GM21447 (cell line): ENCODE results near the gene ETNK1.

Source experiments
- ATAC-seq: cut with Tn5 transposase; IDR thresholded peaks from one replicate; pipeline ENCODE4 v1.9.1; 2021; ENCODE audit not compliant: unreplicated experiment

The ETNK1 gene

DNA sequence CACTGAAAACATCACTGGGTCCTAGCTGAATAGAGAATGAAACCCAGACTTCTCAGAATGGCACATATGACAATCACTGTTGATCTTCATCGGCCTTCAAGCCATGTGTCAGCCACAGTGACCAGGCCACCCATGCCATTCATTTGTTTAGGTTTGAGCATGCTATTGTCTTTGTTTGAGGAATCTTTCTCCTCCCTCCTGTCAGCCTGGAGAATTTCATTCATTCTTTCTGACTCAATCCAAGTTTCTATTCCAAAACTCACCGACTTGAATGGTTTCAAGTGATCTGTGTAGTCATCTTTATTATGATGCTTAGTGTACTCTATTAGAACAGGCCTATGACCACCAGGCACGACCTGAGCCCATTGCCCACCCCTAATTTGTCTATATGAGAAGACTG, 106.3 kb downstream of the ETNK1 start:
- no peak for ATAC-seq

DNA sequence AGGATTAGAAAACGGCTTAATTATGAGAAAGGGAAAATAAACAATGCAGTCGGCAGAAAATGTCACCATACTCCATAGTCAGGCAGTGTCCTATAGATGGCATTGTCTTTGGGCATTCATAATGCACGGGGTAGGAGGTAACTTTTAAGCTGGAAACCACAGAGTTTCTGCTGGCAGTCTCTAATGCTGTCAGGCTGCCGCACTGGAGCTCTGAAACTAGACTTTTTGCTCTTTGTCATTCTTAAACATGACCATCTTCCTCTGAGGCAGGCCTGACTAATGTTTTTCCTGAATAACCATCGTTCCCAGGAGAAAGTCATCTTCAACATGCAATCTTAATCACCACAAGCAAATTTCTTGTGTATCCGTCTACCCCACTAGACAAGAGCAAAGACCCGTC, 108.8 kb downstream of the ETNK1 start:
- no peak for ATAC-seq

DNA sequence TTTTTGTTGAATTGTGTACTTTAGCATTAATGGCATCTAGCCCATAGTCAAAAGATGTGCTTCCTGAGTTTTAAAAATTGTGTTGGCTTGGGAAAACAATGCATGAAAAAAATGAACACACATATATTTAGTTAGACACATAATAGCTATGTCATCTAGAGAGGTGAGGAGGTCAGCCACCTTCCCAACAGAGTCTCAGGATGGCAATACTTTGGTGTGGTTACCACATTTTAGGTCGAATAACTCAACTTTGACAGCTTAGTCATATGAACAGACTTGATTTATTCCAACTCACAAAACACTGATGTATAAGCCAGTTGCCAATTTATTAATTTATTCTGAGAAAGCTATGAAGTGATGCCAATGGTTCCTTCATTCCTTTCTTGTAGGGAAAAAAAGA, 114.0 kb downstream of the ETNK1 start:
- ATAC-seq: no peak
